Superior temporal gyrus (tissue), 1 donor: ENCODE results near the gene PSMA7.
"Not testable (repeated sequence)": the region's sequence is repeated elsewhere in the genome, so short reads cannot be mapped to it uniquely, and the experiment has no call there.

Experiments
- DNase-seq: peaks from one replicate; pipeline ENCODE4 v3.0.0-alpha.2; 2016; ENCODE audit errors: extremely low spot score

Gene PSMA7

DNA sequence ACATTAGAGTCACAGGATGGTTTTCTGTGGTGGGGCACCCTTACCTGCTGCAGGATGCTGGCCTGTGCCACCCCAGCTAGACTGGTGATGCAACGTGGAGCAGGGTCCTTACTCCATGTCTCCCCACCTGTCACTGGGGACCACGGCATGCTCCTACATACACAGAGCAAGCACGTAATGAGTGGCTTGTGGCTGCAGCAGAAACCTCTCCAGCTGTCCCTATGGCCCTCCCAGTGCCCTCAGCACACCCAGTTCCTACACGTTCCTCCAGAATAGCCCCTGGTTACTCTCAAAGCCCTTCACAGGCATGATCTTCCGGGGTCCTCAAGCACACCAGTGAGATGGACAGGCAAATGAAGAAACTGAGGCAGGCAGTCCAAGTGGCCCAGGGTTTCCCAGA, 24.1 kb downstream of the PSMA7 start:
- DNase-seq, result no peak

DNA sequence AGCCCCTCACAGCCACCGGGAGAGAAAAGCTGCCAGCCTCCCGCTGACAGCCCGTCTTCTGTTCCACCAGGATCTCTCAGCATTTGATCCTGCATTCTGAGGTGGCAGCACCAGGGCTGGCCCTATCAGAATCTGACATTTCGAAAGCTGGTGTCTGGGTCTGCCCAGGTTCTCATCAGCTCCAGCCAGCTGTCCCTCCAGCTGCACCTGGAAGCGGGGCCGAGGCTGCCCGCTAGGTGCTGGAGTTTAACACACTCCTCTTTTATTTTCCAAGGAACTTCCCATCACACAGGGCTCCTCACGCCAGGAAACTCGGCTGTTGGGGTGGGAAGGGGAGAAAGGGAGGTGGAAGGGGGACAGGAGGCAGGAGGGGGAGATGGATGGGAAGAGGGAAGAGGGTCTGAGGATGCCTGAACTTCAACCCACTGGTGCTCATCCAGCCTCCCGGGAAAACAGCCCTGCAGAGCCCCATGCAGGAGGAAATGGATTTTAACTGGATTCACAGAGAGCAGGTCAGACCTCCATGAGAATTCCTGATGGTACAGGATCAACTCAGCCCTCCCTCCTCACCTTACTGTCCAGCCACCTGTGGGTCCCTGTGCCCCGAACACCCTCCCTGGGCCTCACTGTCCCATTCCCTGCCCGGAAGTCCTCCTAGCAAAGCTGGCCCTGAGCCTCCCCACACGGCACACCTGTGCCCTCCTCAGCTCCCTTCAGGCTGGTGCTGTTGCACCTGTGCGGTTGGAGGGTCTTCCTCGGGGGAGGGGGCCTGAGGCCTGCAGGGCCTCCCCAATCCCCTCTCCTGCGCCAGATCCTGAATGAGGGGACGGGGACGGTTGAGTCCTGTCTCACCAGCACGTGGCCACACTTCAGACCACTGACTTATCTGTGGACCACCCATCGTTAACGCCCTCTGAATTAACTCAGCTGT, 24.8 kb downstream of the PSMA7 start:
- no peak for DNase-seq

DNA sequence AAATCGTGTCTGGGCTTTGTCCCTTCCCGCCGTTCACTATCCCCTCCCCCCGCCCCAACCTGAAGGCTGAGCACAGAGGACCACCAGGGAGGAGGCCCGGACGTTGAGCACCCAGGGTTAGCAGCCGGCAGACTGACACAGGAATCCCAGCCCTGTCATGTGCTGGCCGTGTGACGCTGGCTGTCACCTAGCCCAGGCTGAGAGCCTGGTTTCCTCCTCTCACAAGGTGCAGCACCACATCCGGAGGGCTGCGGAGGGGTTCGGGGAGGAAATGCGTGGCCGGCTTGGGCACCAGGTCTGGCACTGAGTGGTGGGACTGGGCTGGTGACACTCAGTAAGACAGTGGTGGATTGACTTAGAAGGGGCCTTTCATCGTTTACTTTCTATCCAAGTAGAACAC, 25.5 kb downstream of the PSMA7 start:
- DNase-seq, result no peak

DNA sequence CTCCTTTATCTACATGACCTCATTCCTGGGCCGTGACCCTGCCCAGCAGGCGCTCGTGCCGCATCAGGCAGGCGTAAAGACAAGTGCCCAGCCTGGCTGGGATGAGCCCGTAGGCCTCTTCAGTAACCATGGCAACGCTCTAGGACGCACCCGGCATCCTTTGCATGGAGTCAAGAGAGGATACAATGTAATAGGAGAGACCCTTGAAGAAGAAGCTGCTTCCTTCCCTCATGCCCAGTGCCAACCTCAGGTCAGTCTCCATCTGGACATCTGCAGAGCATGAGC, 25.9 kb downstream of the PSMA7 start:
- DNase-seq, result no peak

DNA sequence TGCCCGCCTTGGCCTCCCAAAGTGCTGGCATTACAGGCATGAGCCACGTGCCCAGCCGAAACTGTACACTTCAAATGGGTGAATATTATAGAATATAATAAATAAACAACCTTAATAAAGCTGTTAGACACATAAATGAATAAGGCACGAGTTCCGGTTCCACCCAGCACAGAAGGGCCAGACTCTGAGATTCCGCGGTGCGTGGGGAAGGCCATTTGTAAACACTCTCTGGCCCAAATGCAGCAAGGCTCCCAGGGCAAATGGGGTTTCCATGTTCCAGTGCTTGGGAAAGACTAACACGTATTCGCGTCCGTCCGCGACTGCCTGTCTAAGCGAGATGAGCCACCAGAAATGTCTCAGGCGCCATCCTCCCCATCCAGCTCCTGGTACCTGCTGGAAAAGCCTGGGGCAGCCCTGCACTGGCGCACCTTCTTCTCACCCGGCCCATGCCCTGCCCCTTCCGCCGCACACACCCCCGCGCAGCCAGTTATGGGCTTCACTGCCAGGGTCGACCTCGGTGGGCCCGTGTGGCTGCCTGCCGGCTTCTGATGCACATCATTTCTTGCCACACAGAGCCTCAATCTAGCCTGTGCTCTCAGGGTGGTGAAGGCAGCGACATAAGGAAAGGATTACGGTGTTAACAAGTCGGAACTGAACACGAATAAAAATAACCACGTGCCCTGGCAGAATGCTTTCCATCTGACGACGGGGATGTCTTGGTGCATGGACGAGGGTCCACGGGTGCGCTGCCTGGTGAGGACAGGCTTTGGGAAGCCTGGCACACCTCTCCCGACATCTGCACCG, 26.4 kb downstream of the PSMA7 start:
- DNase-seq, result no peak

DNA sequence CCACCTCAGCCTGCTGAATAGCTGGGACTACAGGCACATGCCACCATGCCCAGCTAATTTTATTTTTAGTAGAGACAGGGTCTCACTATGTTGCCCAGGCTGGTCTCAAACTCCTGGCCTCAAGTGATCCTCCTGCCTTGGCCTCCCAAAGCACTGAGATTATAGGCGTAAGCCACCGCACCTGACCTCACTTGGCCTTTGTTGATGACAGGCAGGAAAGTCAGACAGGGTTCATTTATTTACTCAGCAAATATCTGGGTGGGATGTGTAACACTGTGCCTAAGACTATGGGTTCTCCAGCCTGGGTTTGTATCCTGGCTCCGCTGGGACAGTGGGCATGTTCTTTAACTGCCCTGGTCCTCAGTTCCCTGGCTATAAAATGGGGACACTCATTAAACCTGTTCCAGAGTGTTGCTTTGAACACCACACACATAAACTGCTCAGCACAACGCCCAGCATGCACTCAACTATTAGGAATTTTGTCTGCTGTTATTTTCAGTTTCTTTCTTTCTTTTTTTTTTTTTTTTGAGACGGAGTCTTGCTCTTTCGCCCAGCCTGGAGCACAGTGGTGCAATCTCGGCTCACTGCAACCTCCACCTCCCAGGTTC, 27.3 kb downstream of the PSMA7 start:
- DNase-seq, result not testable (repeated sequence)

DNA sequence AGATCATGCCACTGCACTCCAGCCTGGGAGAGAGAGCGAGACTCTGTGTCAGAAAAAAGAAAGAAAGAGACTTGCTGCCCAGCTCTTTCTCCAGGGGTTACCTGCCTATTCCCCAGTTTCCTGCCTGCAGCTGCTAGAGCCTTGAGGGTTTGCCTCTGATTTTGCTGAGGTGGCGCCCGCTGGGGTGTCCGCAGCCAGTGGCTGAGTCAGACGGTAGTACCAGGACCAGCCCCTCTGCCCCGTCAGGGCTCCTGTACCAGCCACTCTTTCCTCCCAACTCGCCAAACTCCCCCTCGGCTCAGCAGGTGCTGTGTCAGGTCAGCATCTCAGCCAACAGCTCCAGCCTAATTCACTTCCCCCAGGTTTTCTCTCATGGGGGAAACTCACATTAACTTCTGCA, 28.3 kb downstream of the PSMA7 start:
- DNase-seq, result no peak

DNA sequence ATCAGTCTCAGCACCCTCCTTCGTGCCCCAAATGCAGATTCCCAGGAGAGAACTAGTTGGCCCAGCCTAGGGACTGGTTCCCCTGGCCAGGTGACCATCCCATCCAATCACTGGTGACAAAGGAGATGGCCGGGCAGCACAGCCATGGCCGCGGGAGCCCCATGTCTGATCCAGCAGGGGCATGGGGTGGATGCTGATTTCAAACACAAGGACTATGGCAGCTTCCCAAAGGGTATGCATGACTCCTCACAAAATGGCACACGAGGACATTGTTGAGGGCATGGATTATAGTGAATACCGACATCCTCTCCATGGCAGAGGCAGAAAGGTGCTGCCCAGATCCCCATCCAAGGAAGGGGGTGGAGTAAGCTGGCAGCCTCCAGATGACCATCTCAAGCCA, 30.8 kb downstream of the PSMA7 start:
- no peak for DNase-seq

DNA sequence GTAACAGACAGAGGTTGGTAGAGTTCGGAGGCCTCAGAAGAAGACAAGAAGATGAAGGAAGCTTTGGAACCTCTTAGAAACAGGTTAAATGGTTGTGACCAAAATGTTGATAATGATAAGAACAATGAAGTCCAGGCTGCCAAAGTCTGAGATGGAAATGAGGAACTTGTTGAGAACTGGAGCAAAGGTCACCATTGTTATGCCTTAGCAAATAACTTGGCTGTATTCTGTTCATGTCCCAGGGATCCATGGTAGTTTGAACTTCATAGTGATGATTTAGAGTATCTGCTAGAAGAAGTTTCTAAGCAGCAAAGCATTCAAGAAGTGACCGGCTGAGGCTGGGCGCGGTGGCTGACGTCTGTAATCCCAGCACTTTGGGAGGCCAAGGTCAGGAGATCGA, 32.0 kb downstream of the PSMA7 start:
- DNase-seq, result no peak

DNA sequence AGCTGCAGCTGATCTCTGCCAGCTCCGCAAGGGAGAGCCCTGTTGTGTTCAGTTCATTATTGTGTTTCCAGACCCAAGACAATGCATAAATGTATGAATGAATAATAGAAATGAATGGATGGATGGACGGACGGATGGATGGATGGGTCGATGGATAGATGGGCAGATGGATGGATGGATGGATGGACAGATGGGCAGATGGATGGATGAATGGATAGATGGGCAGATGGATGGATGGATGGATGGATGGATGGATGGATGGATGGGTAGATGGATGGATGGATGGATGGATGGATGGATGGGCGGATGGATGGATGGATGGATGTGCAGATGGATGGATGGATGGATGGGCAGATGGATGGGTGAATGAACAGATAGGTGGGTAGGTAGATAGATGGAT, 37.6 kb downstream of the PSMA7 start:
- DNase-seq, result no peak

DNA sequence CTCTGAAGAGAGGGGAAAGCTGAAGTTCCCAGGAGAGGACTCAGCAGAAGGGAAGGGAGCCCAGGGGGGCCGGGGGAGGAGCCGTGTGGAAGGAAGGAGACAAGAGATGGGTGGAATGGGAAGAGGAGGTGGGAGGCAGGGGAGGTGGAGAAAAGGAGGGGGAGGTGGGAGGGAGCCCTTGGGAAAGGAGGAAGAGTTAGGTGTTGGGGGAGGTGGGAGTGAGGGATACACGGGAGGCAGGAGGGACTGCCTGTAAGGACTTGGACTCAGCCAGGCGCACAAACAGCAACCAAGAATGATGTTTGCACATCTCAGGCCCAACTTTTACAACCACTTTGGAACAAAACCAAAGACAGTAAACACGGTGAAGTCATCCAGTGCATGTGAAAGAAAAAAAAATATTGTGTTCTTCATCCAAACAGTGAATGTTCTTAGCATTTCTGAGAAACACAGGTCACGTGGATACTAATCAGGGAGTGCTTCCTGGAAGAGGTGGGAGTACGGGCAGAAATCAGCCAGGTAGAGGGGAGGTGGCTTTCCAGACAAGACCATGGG, 38.3 kb downstream of the PSMA7 start:
- DNase-seq, result no peak

DNA sequence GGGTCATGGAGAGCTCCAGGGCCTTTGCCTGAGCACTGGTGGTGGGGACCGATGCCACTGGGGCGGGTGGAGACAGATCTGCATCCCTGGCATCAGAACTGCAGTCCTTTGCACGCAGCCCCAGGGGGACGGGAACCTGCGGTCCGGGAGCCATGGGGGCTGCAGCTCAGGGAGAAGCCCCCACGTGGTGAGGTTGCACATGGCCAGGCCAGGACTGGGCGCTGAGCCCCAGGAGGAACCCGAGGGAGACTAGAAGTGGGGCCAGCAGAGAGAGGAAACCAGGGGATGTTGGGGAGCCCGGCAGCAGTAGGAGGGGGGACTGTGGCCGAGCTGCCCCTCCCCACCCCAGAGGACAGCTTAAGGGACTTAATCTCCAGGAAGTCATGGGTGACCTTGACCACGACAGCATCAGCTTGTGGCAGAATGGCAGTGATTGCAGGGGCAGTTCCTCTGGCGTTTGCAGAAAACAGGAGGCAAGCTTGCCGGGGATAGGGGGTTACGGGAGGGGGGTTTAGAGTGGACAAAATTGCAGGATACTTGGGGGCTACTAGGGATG, 38.9 kb downstream of the PSMA7 start:
- DNase-seq, result no peak

DNA sequence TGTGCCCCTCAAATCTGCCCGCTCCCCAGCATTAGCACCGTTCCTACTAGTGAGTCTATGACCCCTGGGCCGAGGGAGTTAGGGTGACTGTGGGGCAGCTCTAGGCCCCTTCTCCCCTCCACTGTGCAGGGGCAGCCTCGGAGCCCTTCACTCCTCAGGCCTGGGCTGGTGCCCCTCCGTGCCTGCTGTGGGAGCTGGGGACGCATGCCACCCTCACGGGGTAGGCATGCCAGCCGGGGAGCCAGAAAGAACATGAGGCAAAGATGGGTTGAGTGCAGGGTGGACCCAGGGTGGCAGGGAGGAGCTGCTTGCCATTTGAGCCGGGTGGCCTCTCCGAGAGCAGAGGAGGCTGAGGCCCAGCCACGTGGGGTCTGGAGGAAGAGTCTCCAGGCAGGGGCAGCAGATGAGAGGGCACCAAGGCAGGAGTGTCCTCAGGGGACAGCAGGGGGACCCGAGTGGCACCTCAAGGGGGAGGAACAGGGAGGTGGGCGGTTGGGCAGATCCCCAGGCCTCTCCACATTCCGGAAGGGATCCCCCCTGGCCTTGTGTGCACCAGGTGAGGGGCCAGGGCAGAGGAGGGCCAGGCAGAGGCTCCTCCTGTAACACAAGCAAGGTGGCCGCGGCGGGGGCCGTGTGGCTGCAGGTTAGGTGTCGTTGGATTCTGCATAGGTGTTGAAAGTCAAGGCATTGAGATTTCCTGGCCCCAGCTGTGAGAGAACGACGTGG, 39.5 kb downstream of the PSMA7 start:
- no peak for DNase-seq

DNA sequence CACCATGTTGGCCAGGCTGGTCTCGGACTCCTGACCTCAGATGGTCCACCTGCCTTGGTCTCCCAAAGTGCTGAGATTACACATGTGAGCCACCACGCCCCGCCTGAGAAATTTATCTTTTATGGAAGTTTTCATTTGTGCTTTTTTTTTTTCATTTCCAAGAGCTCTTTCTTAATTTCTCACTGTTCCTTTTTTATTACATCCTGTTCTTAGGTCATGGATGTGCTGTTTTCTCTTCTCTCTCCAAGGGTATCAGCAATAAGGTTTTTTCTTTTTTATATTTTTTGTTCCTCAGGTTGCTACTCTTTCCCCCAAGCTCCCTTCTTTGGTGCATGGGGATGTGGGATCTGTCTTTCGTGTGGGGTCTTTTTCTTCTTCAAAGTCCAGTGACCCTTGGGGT, 42.1 kb downstream of the PSMA7 start:
- DNase-seq, result no peak

DNA sequence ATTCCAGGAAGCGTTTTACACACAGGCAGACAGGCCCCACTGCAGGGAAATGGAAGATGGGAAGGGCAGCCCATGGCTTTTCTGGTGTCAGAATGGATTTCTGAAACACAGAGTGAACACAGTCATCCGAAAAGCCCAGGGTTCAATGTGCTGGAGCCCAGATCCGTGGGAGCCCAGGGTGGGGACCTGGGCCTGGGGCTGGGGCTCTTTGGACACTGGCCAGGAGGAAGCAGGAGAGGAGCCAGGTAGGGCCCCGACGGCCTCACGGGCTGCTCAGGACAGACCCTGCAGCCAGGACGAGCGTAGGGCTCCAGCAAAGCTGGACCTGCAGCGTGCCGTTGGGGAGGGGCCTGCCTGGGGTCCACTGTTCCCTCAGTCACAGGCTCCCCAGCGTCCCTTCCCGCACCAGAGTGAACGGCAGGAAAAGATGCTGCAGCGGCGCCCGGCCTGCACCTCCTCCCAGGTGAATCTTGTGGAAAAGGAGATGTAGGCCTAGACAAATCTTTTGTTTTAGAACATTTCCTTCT, 45.2 kb downstream of the PSMA7 start:
- no peak for DNase-seq

DNA sequence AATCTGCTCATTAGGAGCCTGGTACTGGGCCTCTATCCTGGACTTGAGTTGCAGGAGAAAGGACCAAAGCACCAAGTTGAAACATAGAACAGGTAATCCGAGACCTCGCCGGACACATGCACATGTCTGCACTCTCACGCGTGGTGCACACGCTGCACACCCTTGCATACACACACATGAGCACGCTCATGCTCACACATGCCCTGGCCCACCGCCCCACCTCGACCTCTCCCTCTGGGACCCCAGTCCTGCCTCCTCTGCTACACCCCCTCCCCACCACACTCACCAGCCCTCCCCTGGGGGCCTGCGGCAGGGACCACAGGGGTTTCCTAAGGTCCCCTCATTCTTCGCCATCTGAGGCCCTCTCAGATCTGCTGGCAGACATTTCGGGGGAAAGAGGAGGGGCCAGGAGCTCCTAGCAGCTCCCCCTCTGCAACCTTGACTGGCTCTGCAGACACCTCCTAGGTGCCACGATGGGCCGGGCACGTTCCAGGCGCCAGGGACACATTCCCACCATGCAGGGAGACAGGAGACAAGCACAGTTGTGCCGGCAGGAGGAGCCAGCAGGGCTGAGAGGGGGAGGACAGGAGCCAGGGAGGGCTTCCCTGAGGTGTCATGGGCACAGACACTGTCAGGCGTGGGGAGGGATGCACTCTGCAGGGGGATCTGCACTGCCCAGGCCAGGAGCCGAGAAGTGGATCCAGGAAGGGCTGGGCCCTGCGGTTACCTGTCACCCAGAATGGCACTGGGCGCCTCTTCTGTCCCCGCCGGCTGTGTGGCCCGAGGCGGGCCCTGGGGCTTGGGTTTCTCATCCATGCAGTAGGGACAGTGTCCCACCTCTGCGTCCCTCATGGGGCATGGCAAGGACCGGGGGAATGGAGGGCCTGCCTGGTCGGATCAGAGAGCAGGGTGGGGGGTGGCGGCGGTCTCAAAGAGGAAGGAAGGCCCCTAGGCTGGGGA, 46.5 kb downstream of the PSMA7 start:
- DNase-seq, result no peak

DNA sequence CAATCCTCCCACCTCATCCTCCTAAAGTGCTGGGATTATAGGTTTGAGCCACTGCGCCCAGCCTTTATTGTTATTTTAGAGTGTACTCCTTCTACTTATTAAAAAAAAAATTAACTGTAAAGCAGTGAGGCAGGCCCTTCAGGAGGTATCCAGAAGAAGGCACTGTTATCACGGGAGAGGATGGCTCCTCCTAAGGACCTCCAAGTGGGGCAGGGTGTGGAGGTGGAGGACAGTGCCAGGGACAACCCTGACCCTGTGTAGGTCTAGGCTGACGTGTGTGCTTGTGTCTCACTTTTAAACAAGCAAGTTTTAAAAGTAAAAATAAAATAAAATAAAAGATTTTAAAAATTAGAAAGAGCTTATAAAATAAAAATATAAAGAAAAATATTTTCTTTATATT, 53.8 kb downstream of the PSMA7 start:
- DNase-seq, result no peak

DNA sequence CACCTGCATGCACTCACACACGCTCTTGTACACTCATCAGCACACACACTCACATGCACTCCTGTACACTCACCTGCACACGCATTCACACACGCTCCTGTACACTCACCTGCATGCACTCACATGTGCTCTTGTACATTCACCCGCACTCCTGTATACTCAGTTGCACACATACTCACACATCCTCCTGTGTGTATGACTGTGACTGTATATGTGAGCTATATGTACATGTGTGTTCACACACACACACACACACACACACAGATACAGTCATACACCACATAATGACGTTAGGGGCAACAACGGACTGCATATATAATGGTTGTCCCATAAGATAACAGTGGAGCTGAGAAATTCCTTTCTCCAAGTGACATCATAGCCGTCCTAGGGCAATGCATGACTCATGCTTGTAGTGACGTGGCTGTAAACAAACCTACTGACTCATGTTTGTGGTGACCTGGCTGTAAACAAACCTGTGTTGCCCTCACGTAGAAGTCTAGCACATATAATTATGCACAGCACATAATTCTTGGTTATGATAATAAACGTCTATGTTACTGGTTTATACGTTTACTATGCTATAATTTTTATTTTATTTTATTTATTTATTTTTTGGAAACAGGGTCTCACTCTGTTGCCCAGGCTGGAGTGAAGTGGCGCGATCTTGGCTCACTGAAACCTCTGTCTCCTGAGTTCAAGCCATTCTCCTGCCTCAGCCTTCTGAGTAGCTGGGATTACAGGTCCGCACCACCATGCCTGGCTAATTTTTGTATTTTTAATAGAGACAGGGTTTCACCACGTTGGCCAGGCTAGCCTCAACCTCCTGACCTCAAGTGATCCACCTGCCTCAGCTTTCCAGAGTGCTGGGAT, 54.7 kb downstream of the PSMA7 start:
- no peak for DNase-seq

DNA sequence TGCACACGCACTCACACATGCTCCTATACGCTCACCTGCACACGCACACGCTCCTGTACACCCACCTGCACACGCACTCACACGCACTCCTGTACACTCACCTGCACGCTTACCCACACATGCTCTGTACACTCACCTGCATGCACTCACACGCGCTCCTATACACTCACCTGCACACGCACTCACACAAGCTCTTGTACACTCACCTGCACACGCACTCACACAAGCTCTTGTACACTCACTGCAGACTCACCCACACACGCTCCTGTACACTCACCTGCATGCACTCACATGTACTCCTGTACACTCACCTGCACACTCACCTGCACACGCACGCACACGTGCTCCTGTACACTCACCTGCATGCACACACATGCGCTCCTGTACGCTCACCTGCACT, 55.6 kb downstream of the PSMA7 start:
- DNase-seq, result no peak
